HEK293 (cell line): ENCODE measurements around the gene EEF2K.

ENCODE experiments used
- CTCF ChIA-PET: fragments of 350-600 bp; formaldehyde crosslinking; extraction: SDS; loops from one replicate; lab custom pipeline; 2021; ENCODE audit warnings: antibody characterized with exemption; lab: Yijun Ruan, JAX
- POLR2A ChIA-PET: fragments of 300-600 bp; formaldehyde crosslinking; extraction: SDS; loops from one replicate; lab custom pipeline; 2020; ENCODE audit warnings: antibody characterized with exemption, inconsistent platforms; lab: Yijun Ruan, JAX
- H3K27ac ChIP-seq: fragments of 200-500 bp; sonication (Bioruptor generic); 2 replicates; pipeline ENCODE4 v1.5.1; 2014; ENCODE audit warnings: low read depth, low read length, control low read depth, inconsistent platforms; ENCODE audit errors: extremely low read depth
- H3K36me3 ChIP-seq, 2 experiments: fragments of 200-500 bp in 1 of 2; sonication (Bioruptor generic) in 1 of 2; 1 replicate in 1 of 2; 2 replicates in 1 of 2; pipeline ENCODE4 v1.5.1; 2014 to 2017; ENCODE audit warnings: inconsistent platforms in 2 of 2, low read length in 2 of 2; ENCODE audit not compliant: control insufficient read depth in 2 of 2, insufficient read depth in 1 of 2
- H3K4me1 ChIP-seq: fragments of 200-500 bp; sonication (Bioruptor generic); 2 replicates; pipeline ENCODE4 v1.5.1; 2014; ENCODE audit warnings: mild to moderate bottlenecking, low read length, inconsistent platforms; ENCODE audit not compliant: control insufficient read depth, insufficient read depth
- H3K4me3 ChIP-seq: 2 replicates; pipeline ENCODE4 v1.5.1; 2011; ENCODE audit warnings: low read depth, mild to moderate bottlenecking, control low read depth, low read length, moderate library complexity
- H3K9me3 ChIP-seq: fragments of 200-500 bp; sonication (Bioruptor generic); 2 replicates; pipeline ENCODE4 v1.5.1; 2014; ENCODE audit warnings: low read depth, low read length, inconsistent platforms; ENCODE audit not compliant: control insufficient read depth, insufficient read depth
- ELK4 ChIP-seq: IDR thresholded peaks from 2 replicates; pipeline ENCODE4 v1.6.1; 2011; ENCODE audit warnings: mild to moderate bottlenecking, low read depth, low read length, borderline replicate concordance
- FEZF1 ChIP-seq: fragments of 450-650 bp; formaldehyde crosslinking; IDR thresholded peaks from 2 replicates; pipeline ENCODE4 v1.5.1; 2016; ENCODE audit warnings: missing biosample characterization, missing genetic modification characterization
- IKZF3 ChIP-seq: fragments of 450-650 bp; IDR thresholded peaks from 2 replicates; pipeline ENCODE4 v1.5.0; 2018; ENCODE audit warnings: missing biosample characterization, mild to moderate bottlenecking, missing genetic modification characterization, moderate library complexity
- OVOL3 ChIP-seq: fragments of 450-650 bp; formaldehyde crosslinking; IDR thresholded peaks from 2 replicates; pipeline ENCODE4 v1.5.1; 2016; ENCODE audit warnings: missing biosample characterization, missing genetic modification characterization
- PRDM1 ChIP-seq: fragments of 450-650 bp; formaldehyde crosslinking; IDR thresholded peaks from 2 replicates; pipeline ENCODE4; 2016; ENCODE audit warnings: missing biosample characterization, missing genetic modification characterization
- SALL2 ChIP-seq: fragments of 450-650 bp; formaldehyde crosslinking; IDR thresholded peaks from 2 replicates; pipeline ENCODE4 v1.5.0; 2017; ENCODE audit warnings: missing biosample characterization, mild to moderate bottlenecking, missing genetic modification characterization, borderline replicate concordance
- SETDB1 ChIP-seq: IDR thresholded peaks from one replicate; pipeline ENCODE4 v1.6.1; 2017; ENCODE audit warnings: mild to moderate bottlenecking, low read length, moderate library complexity, mixed read lengths; ENCODE audit not compliant: insufficient read length
- YY1 ChIP-seq: fragments of 450-650 bp; formaldehyde crosslinking; IDR thresholded peaks from 2 replicates; pipeline ENCODE4 v1.5.1; 2018; ENCODE audit warnings: missing biosample characterization, missing genetic modification characterization
- ZBTB17 ChIP-seq: fragments of 450-650 bp; formaldehyde crosslinking; IDR thresholded peaks from 2 replicates; pipeline ENCODE4 v1.5.1; 2016; ENCODE audit warnings: missing biosample characterization, missing genetic modification characterization
- ZBTB44 ChIP-seq: fragments of 450-650 bp; IDR thresholded peaks from 2 replicates; pipeline ENCODE4 v1.5.1; 2018; ENCODE audit warnings: missing biosample characterization, mild to moderate bottlenecking, missing genetic modification characterization
- ZEB2 ChIP-seq: fragments of 450-650 bp; formaldehyde crosslinking; IDR thresholded peaks from 2 replicates; pipeline ENCODE4 v1.5.1; 2016; ENCODE audit warnings: missing biosample characterization, missing genetic modification characterization
- ZNF112 ChIP-seq: fragments of 450-650 bp; formaldehyde crosslinking; IDR thresholded peaks from 2 replicates; pipeline ENCODE4 v1.5.0; 2017; ENCODE audit warnings: missing biosample characterization, missing genetic modification characterization
- ZNF138 ChIP-seq: fragments of 450-650 bp; formaldehyde crosslinking; IDR thresholded peaks from 2 replicates; pipeline ENCODE4 v1.5.1; 2016; ENCODE audit warnings: missing biosample characterization, missing genetic modification characterization, borderline replicate concordance
- ZNF140 ChIP-seq: fragments of 450-650 bp; formaldehyde crosslinking; IDR thresholded peaks from 2 replicates; pipeline ENCODE4 v1.5.1; 2016; ENCODE audit warnings: missing biosample characterization, missing genetic modification characterization
- ZNF146 ChIP-seq: fragments of 450-650 bp; formaldehyde crosslinking; IDR thresholded peaks from 2 replicates; pipeline ENCODE4 v1.5.1; 2016; ENCODE audit warnings: missing biosample characterization, missing genetic modification characterization
- ZNF175 ChIP-seq: fragments of 450-650 bp; formaldehyde crosslinking; IDR thresholded peaks from 2 replicates; pipeline ENCODE4 v1.5.1; 2016; ENCODE audit warnings: missing biosample characterization, missing genetic modification characterization
- ZNF184 ChIP-seq: fragments of 450-650 bp; IDR thresholded peaks from 2 replicates; pipeline ENCODE4 v1.5.1; 2018; ENCODE audit warnings: missing biosample characterization, mild to moderate bottlenecking, missing genetic modification characterization
- ZNF23 ChIP-seq: fragments of 450-650 bp; formaldehyde crosslinking; IDR thresholded peaks from 2 replicates; pipeline ENCODE4 v1.5.1; 2016; ENCODE audit warnings: missing biosample characterization, missing genetic modification characterization, borderline replicate concordance
- ZNF239 ChIP-seq: fragments of 450-650 bp; formaldehyde crosslinking; IDR thresholded peaks from 2 replicates; pipeline ENCODE4 v1.5.1; 2016; ENCODE audit warnings: missing biosample characterization, missing genetic modification characterization
- ZNF24 ChIP-seq: fragments of 450-650 bp; formaldehyde crosslinking; IDR thresholded peaks from 2 replicates; pipeline ENCODE4 v1.5.1; 2016; ENCODE audit warnings: missing biosample characterization, missing genetic modification characterization
- ZNF274 ChIP-seq, 2 experiments: fragments of 200-500 bp in 1 of 2; fragments of 450-650 bp in 1 of 2; sonication (Bioruptor generic) in 1 of 2; formaldehyde crosslinking in 1 of 2; IDR thresholded peaks; 2 replicates each; pipeline versions ENCODE4 v1.5.1 to v1.6.1; 2014 to 2016; ENCODE audit warnings: borderline replicate concordance in 1 of 2, inconsistent platforms in 1 of 2, low read length in 1 of 2, missing biosample characterization in 1 of 2, missing genetic modification characterization in 1 of 2
- ZNF324 ChIP-seq: fragments of 450-650 bp; formaldehyde crosslinking; IDR thresholded peaks from 2 replicates; pipeline ENCODE4 v1.5.1; 2016; ENCODE audit warnings: missing biosample characterization, missing genetic modification characterization
- ZNF391 ChIP-seq: fragments of 450-650 bp; formaldehyde crosslinking; IDR thresholded peaks from 2 replicates; pipeline ENCODE4 v1.5.1; 2016; ENCODE audit warnings: low read depth, missing biosample characterization, missing genetic modification characterization, borderline replicate concordance
- ZNF398 ChIP-seq: fragments of 450-650 bp; formaldehyde crosslinking; IDR thresholded peaks from 2 replicates; pipeline ENCODE4 v1.5.1; 2017; ENCODE audit warnings: missing biosample characterization, missing genetic modification characterization
- ZNF488 ChIP-seq: fragments of 450-650 bp; formaldehyde crosslinking; IDR thresholded peaks from 2 replicates; pipeline ENCODE4 v1.5.1; 2016; ENCODE audit warnings: missing biosample characterization, missing genetic modification characterization
- ZNF549 ChIP-seq: fragments of 450-650 bp; IDR thresholded peaks from 2 replicates; pipeline ENCODE4 v1.5.1; 2018; ENCODE audit warnings: missing biosample characterization, missing genetic modification characterization, mild to moderate bottlenecking, inconsistent platforms, moderate library complexity
- ZNF560 ChIP-seq: fragments of 450-650 bp; formaldehyde crosslinking; IDR thresholded peaks from 2 replicates; pipeline ENCODE4 v1.5.1; 2017; ENCODE audit warnings: missing biosample characterization, missing genetic modification characterization, borderline replicate concordance
- ZNF596 ChIP-seq: fragments of 450-650 bp; IDR thresholded peaks from 2 replicates; pipeline ENCODE4 v1.5.0; 2018; ENCODE audit warnings: missing biosample characterization, mild to moderate bottlenecking, missing genetic modification characterization, moderate library complexity
- ZNF624 ChIP-seq: fragments of 450-650 bp; formaldehyde crosslinking; IDR thresholded peaks from 2 replicates; pipeline ENCODE4 v1.5.1; 2017; ENCODE audit warnings: missing biosample characterization, missing genetic modification characterization
- ZNF629 ChIP-seq: fragments of 450-650 bp; formaldehyde crosslinking; IDR thresholded peaks from 2 replicates; pipeline ENCODE4 v1.5.1; 2017; ENCODE audit warnings: missing biosample characterization, missing genetic modification characterization
- ZNF704 ChIP-seq: fragments of 450-650 bp; formaldehyde crosslinking; IDR thresholded peaks from 2 replicates; pipeline ENCODE4 v1.5.1; 2016; ENCODE audit warnings: missing biosample characterization, missing genetic modification characterization
- ZNF830 ChIP-seq: fragments of 450-650 bp; IDR thresholded peaks from 2 replicates; pipeline ENCODE4 v1.5.0; 2018; ENCODE audit warnings: missing biosample characterization, missing genetic modification characterization, low read depth, mild to moderate bottlenecking, moderate library complexity

The EEF2K gene

GRCh38 chr16:22192261-22193062 lies 13.6 kb upstream of the EEF2K start:
- Histone ChIP-seq H3K4me1 (peaks cover 6% of the 10 kb centered on the region), H3K9me3 (no peaks in the 10 kb centered on the region), H3K36me3 (no peaks in the 10 kb centered on the region), H3K27ac (0 out of 2 replicates have a peak overlapping the region, but pooled peaks have one; percentile 27), H3K4me3 (no peak overlapping the region)
- POLR2A ChIA-PET, result interaction anchor here (1.4 kb wide), 1 partner anchor 239 kb away, joined by 3 read pairs; the partner anchor contains the start of gene UQCRC2
- CTCF ChIA-PET, result interaction anchor here (0.6 to 2.7 kb wide), 5 partner anchors 15 to 192 kb away, joined by 3 to 16 read pairs (median 3); no protein-coding TSS in a partner anchor
- TF ChIP-seq ZNF549 (tag by site-specific recombination) (no peak), ZNF324 (no peak), ZNF138 (tag by site-specific recombination) (no peak), YY1 (no peak), ZBTB44 (no peak), ZNF274 (IDR thresholded peaks at IDR 0.05; ENCODE audit: low read length) (no peak), ZNF274 (tag by site-specific recombination; IDR thresholded peaks at IDR 0.05; ENCODE audit: borderline replicate concordance) (no peak), SETDB1 (no peak), ZNF146 (tag by site-specific recombination) (no peak), ZNF629 (no peak), ZNF184 (tag by site-specific recombination) (0 out of 2 replicates have a peak, but pooled peaks have one; percentile 0), ZNF624 (tag by site-specific recombination) (no peak), ZEB2 (tag by site-specific recombination) (no peak), ZNF23 (tag by site-specific recombination) (no peak), ZNF398 (tag by site-specific recombination) (no peak), ZNF239 (no peak), OVOL3 (no peak), SALL2 (tag by site-specific recombination) (no peak), ZNF140 (tag by site-specific recombination) (no peak), ZNF24 (tag by site-specific recombination) (no peak), ZNF175 (tag by site-specific recombination) (no peak), ZNF112 (no peak), PRDM1 (peak; percentile 33; the same call in 1 of the 2 replicates), ZNF830 (no peak), ZNF596 (tag by site-specific recombination) (no peak), ZNF488 (tag by site-specific recombination) (no peak), IKZF3 (tag by site-specific recombination) (no peak), ZNF391 (tag by site-specific recombination) (no peak), ZNF560 (tag by site-specific recombination) (no peak), ELK4 (no peak), ZNF704 (tag by site-specific recombination) (no peak), FEZF1 (tag by site-specific recombination) (no peak), ZBTB17 (tag by site-specific recombination) (peak; percentile 64; the same call in 1 of the 2 replicates)
